RWPE2 (cell line): ENCODE results near the gene MEAK7.
A peak's percentile ranks its signal among the peaks of the same experiment; 100 is the strongest.

Experiments used
- ATAC-seq: fragments of 200-7000 bp; cut with Tn5 transposase; 3 replicates; pipeline ENCODE4 v1.9.1; 2021; ENCODE audit warnings: low read depth
- DNase-seq: peaks from one replicate; pipeline ENCODE4 v3.0.0-alpha.2; 2020; ENCODE audit warnings: low spot score
- H3K27ac ChIP-seq: fragments of 450-650 bp; 2 replicates; pipeline ENCODE4 v1.5.1; 2017; ENCODE audit warnings: mild to moderate bottlenecking; ENCODE audit not compliant: poor library complexity, severe bottlenecking
- H3K27me3 ChIP-seq: fragments of 250-450 bp; sonication (Bioruptor Pico); 2 replicates; pipeline ENCODE4 v1.5.1; 2021; ENCODE audit warnings: mild to moderate bottlenecking, moderate library complexity; ENCODE audit not compliant: insufficient read depth, poor library complexity, severe bottlenecking
- H3K36me3 ChIP-seq: fragments of 250-450 bp; sonication (Bioruptor Pico); 2 replicates; pipeline ENCODE4 v1.5.1; 2020; ENCODE audit warnings: low read depth, mild to moderate bottlenecking, moderate library complexity
- H3K4me1 ChIP-seq: fragments of 250-450 bp; sonication (Bioruptor Pico); 2 replicates; pipeline ENCODE4 v1.5.1; 2021; ENCODE audit warnings: mild to moderate bottlenecking, moderate library complexity; ENCODE audit not compliant: insufficient read depth, poor library complexity, severe bottlenecking
- H3K4me3 ChIP-seq: fragments of 250-450 bp; sonication (Bioruptor Pico); 2 replicates; pipeline ENCODE4 v1.5.1; 2021; ENCODE audit warnings: mild to moderate bottlenecking, moderate library complexity; ENCODE audit not compliant: severe bottlenecking
- H3K9me3 ChIP-seq: fragments of 250-450 bp; sonication (Bioruptor Pico); 2 replicates; pipeline ENCODE4 v1.5.1; 2021; ENCODE audit warnings: mild to moderate bottlenecking, moderate library complexity; ENCODE audit not compliant: severe bottlenecking
- CTCF ChIP-seq: fragments of 450-650 bp; IDR thresholded peaks from one replicate; pipeline ENCODE4 v1.5.1; 2017; ENCODE audit warnings: mild to moderate bottlenecking, moderate library complexity; ENCODE audit not compliant: poor library complexity, severe bottlenecking

The MEAK7 gene

GRCh38 chr16:84517366-84517765 is 12.9 kb upstream of the MEAK7 start:
- ATAC-seq (no peak), DNase-seq (no peak)
- Histone ChIP-seq H3K4me3 (no peak overlapping the region), H3K9me3 (no peaks in the 10 kb centered on the region), H3K27me3 (no peaks in the 10 kb centered on the region), H3K4me1 (peaks cover 9% of the 10 kb centered on the region), H3K27ac (peak overlapping the region; percentile 20), H3K36me3 (no peaks in the 10 kb centered on the region)
- TF ChIP-seq CTCF: no peak

- no peak overlapping the region for H3K4me3 ChIP-seq
- ATAC-seq (no peak), DNase-seq (no peak)
- no peak for TF ChIP-seq CTCF
- H3K27ac ChIP-seq: no peak overlapping the region
- H3K27me3 ChIP-seq: no peaks in the 10 kb centered on the region
- peaks cover 4% of the 10 kb centered on the region for H3K4me1 ChIP-seq
- H3K36me3 ChIP-seq: no peaks in the 10 kb centered on the region
- H3K9me3 ChIP-seq: no peaks in the 10 kb centered on the region
Observed at GRCh38 chr16:84514874-84515835, 10.7 kb upstream of the MEAK7 start.

GRCh38 chr16:84514295-84514873 is 9.9 kb upstream of the MEAK7 start:
- H3K4me1 ChIP-seq: peaks cover 4% of the 10 kb centered on the region
- H3K4me3 ChIP-seq: no peak overlapping the region
- no peak overlapping the region for H3K27ac ChIP-seq
- no peak for ATAC-seq
- no peak for DNase-seq
- no peaks in the 10 kb centered on the region for H3K36me3 ChIP-seq
- H3K27me3 ChIP-seq: no peaks in the 10 kb centered on the region
- TF ChIP-seq CTCF: no peak
- H3K9me3 ChIP-seq: no peaks in the 10 kb centered on the region

- Histone ChIP-seq H3K36me3 (no peaks in the 10 kb centered on the region), H3K27me3 (no peaks in the 10 kb centered on the region), H3K4me1 (peaks cover 4% of the 10 kb centered on the region), H3K4me3 (no peak overlapping the region), H3K27ac (no peak overlapping the region), H3K9me3 (no peaks in the 10 kb centered on the region)
- no peak for DNase-seq
- no peak for TF ChIP-seq CTCF
- no peak for ATAC-seq
Observed at GRCh38 chr16:84513666-84514065, 9.2 kb upstream of the MEAK7 start.
